Measurements from ENCODE around the gene GNPNAT1.

The GNPNAT1 gene

DNA sequence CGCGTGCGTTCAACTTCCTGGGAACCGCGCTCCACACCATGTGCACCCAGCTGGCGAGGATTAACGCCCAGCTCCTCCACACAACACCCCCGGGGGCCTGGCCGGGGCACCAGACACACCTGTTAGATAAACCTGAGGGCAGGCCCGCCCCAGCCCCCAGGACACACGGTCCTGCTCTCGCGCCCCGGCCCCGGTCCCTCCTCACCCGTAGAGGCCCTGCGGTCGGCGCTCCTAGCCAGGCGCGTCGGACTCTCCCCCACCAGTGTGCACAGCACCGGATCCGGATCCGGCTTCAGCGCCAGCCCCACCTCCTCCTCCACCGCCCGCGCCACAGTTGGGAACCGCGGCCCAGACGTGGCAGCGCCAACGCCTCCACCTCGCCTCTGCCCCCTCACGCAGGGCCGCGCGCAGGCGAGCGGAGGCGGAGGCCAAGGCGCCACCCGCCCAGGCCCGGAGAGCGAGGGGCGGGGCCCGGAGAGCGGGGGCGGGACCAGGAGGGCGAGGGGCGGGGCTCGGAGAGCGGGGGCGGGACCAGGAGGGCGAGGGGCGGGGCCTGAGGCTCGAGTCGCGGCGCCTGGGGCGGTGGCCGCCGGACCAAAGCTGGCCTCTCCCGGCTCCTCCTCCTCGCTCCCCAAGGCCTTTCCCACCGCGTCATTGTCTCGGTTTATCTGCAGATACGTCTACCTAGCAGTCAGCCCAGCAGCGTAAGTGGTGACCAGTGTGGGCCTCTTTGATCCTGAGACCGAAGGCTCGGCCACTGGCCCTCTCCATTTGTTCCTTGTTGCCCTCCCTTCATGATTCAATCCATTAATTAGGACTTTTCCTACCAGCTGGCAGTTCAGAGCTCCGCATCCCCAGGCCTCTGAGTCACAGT lies at the start of gene GNPNAT1:
Gene GNPNAT1 (minus strand): TSS at position 385 of the 874 bp plus-strand sequence. CDS start 6,957 bp downstream, outside the sequence.
- Histone ChIP-seq H3K4me1 (ENCODE audit: insufficient read depth, low read length, severe bottlenecking) (peaks cover 29% of the 10 kb centered on the region), H4K20me1 (ENCODE audit: insufficient read depth, low read length) (no peaks in the 10 kb centered on the region), H3K9ac (ENCODE audit: low read length) (peak within 1 kb of the TSS; percentile 72), H3K79me2 (ENCODE audit: insufficient read depth, low read length) (peaks cover 18% of the 10 kb centered on the region), H3K9me2 (ENCODE audit: low read depth, low read length) (no peaks in the 10 kb centered on the region), H3K4me3 (ENCODE audit: low read depth, low read length, poor library complexity, severe bottlenecking) (peak within 1 kb of the TSS; percentile 72), H3K4me2 (ENCODE audit: low read length) (peak within 1 kb of the TSS; percentile 85), H3F3A (ENCODE audit: insufficient read depth, low read length) (peaks cover 5% of the 10 kb centered on the region; the same call in 1 of the 2 replicates), H3K27me3 (ENCODE audit: insufficient read depth, low read length) (no peaks in the 10 kb centered on the region), H2AFZ (ENCODE audit: low read length) (peak within 1 kb of the TSS; percentile 76; the same call in 1 of the 2 replicates), H3K9me3 (ENCODE audit: low read length) (no peaks in the 10 kb centered on the region), H3K27ac (ENCODE audit: low read depth, low read length, poor library complexity, severe bottlenecking) (no peak within 1 kb of the TSS), H3K36me3 (ENCODE audit: insufficient read depth, low read length) (no peaks in the 10 kb centered on the region)
- TF ChIP-seq EZH2 (IDR thresholded peaks at IDR 0.05; ENCODE audit: borderline replicate concordance, low read length) = no peak
- no peak for TF ChIP-seq CTCF (IDR thresholded peaks at IDR 0.05; ENCODE audit: low read length)

DNA sequence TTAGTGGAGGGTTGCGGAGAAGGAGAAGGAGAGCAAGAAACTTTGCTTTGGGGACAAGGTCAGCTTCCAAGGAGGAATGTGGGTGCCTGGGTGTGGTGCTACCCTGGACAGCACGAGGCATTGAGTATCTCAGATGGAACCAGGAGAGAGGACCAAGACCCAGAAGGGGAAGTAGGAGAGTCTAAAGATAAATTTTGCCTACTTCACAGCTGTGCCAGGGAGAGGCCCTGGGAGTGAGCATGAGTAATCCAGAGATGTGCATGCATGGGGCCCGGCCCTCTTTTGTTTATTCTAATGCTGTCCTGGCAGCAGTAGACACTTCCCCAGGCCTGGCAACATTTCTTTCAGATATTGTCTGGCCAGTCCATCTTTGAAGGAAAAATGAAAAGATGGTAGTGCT lies 49.5 kb upstream of the GNPNAT1 start:
- Histone ChIP-seq H3K4me3 (ENCODE audit: low read depth, low read length, poor library complexity, severe bottlenecking) (no peak overlapping the region), H4K20me1 (ENCODE audit: insufficient read depth, low read length) (no peaks in the 10 kb centered on the region), H3K9me2 (ENCODE audit: low read depth, low read length) (no peaks in the 10 kb centered on the region), H3K4me1 (ENCODE audit: insufficient read depth, low read length, severe bottlenecking) (peaks cover 7% of the 10 kb centered on the region), H3K9ac (ENCODE audit: low read length) (no peak overlapping the region), H3K4me2 (ENCODE audit: low read length) (no peak overlapping the region), H3F3A (ENCODE audit: insufficient read depth, low read length) (no peaks in the 10 kb centered on the region), H3K27ac (ENCODE audit: low read depth, low read length, poor library complexity, severe bottlenecking) (no peak overlapping the region), H3K79me2 (ENCODE audit: insufficient read depth, low read length) (no peaks in the 10 kb centered on the region), H2AFZ (ENCODE audit: low read length) (no peak overlapping the region), H3K36me3 (ENCODE audit: insufficient read depth, low read length) (no peaks in the 10 kb centered on the region), H3K9me3 (ENCODE audit: low read length) (no peaks in the 10 kb centered on the region), H3K27me3 (ENCODE audit: insufficient read depth, low read length) (no peaks in the 10 kb centered on the region)
- TF ChIP-seq CTCF (IDR thresholded peaks at IDR 0.05; ENCODE audit: low read length) (no peak), EZH2 (IDR thresholded peaks at IDR 0.05; ENCODE audit: borderline replicate concordance, low read length) (no peak)

- no peaks in the 10 kb centered on the region for H3K9me2 ChIP-seq (ENCODE audit: low read depth, low read length)
- no peaks in the 10 kb centered on the region for H3K4me1 ChIP-seq (ENCODE audit: insufficient read depth, low read length, severe bottlenecking)
- no peak overlapping the region for H3K4me3 ChIP-seq (ENCODE audit: low read depth, low read length, poor library complexity, severe bottlenecking)
- H3K27me3 ChIP-seq (ENCODE audit: insufficient read depth, low read length) = no peaks in the 10 kb centered on the region
- no peak overlapping the region for H3K27ac ChIP-seq (ENCODE audit: low read depth, low read length, poor library complexity, severe bottlenecking)
- no peak overlapping the region for H2AFZ ChIP-seq (ENCODE audit: low read length)
- no peaks in the 10 kb centered on the region for H4K20me1 ChIP-seq (ENCODE audit: insufficient read depth, low read length)
- no peaks in the 10 kb centered on the region for H3F3A ChIP-seq (ENCODE audit: insufficient read depth, low read length)
- no peaks in the 10 kb centered on the region for H3K9me3 ChIP-seq (ENCODE audit: low read length)
- no peak overlapping the region for H3K4me2 ChIP-seq (ENCODE audit: low read length)
- no peak overlapping the region for H3K9ac ChIP-seq (ENCODE audit: low read length)
- TF ChIP-seq EZH2 (IDR thresholded peaks at IDR 0.05; ENCODE audit: borderline replicate concordance, low read length) = no peak
- TF ChIP-seq CTCF (IDR thresholded peaks at IDR 0.05; ENCODE audit: low read length) = no peak
- no peaks in the 10 kb centered on the region for H3K36me3 ChIP-seq (ENCODE audit: insufficient read depth, low read length)
- H3K79me2 ChIP-seq (ENCODE audit: insufficient read depth, low read length) = no peaks in the 10 kb centered on the region
Measured at GRCh38 chr14:52837451-52837850, 46.0 kb upstream of the GNPNAT1 start.
